Testis (tissue), 3 donors: Measurements from ENCODE around the gene GPR108. TPM values are rescaled to one million over a fixed set of nuclear protein-coding genes. Genes with fewer than 3 reads are reported as not detected.

Source experiments
- DNase-seq: peaks from one replicate; pipeline ENCODE4 v3.0.0-alpha.2; 2019
- H3K27ac ChIP-seq, 2 donors: fragments of 200-600 bp; sonication (generic); one replicate each; pipeline ENCODE4 v1.5.1; 2019
- H3K27me3 ChIP-seq: fragments of 200-600 bp; sonication (generic); one replicate; pipeline ENCODE4 v1.5.1; 2019
- H3K36me3 ChIP-seq: fragments of 200-600 bp; sonication (generic); one replicate; pipeline ENCODE4 v1.5.1; 2017; ENCODE audit warnings: low read depth; ENCODE audit errors: missing control alignments
- H3K4me1 ChIP-seq: fragments of 200-600 bp; sonication (generic); one replicate; pipeline ENCODE4 v1.5.1; 2019
- H3K4me3 ChIP-seq, 2 donors: fragments of 200-600 bp; sonication (generic); one replicate each; pipeline ENCODE4 v1.5.1; 2017 to 2019
- H3K9me3 ChIP-seq: fragments of 200-600 bp; sonication (generic); one replicate; pipeline ENCODE4 v1.5.1; 2017
- CTCF ChIP-seq, 3 experiments: fragments of 450-650 bp in 2 of 3; fragments of 200-600 bp in 1 of 3; sonication (generic) in 1 of 3; IDR thresholded peaks; one replicate each; pipeline ENCODE4 v1.5.1; 2016 to 2019; ENCODE audit warnings: antibody characterized with exemption in 3 of 3, mild to moderate bottlenecking in 2 of 3, moderate library complexity in 1 of 3
- POLR2A ChIP-seq: fragments of 450-650 bp; IDR thresholded peaks from one replicate; pipeline ENCODE4 v1.6.1; 2017; ENCODE audit warnings: antibody characterized with exemption, mild to moderate bottlenecking, moderate library complexity
- WGBS, 2 donors: methylation state at CpG; one replicate each; pipeline ENCODE4 v1.1.5; 2018; 5-methylcytosine and 5-hydroxymethylcytosine counted together
- intact Hi-C: fragments of 100-400 bp; cut with DNase I; formaldehyde crosslinking; loops from one replicate; pipeline ENCODE4 v1.15.1; 2023; ENCODE audit warnings: low total_unique reads
- polyA plus RNA-seq: library from polyadenylated mRNA; stranded (reverse); fragments of 350-450 nt; fragmentation: Illumina TruSeq; extraction: RNeasy Lipid Tissue Mini Kit (QIAGEN cat#74804); gene quantifications from one replicate; pipeline ENCODE4 v1.2.3, GENCODE V29; 2014; ENCODE audit warnings: low read depth, low replicate concordance; ENCODE audit not compliant: insufficient read depth
- total RNA-seq, 2 donors: library from RNA; depleted of rRNA; stranded (reverse); fragments of >200 nt; gene quantifications; one replicate each; pipeline ENCODE4 v1.2.3, GENCODE V29; 2016

The GPR108 gene
- total and polyA plus RNA-seq, 3 donors from 2014 or later = 61.8 to 105 (median 87.1) TPM

GRCh38 chr19:6769006-6769619 lies 31.7 kb upstream of the GPR108 start:
- intact Hi-C loops = no loop called here
- TF ChIP-seq CTCF (IDR thresholded peaks at IDR 0.05) = peak in 1 of 3 experiments; percentile 33
- no peak for TF ChIP-seq POLR2A
- Histone ChIP-seq H3K9me3 (no peaks in the 10 kb centered on the region), H3K4me3 (no peak overlapping the region), H3K36me3 (no peaks in the 10 kb centered on the region), H3K27ac (no peak overlapping the region), H3K27me3 (no peaks in the 10 kb centered on the region), H3K4me1 (no peaks in the 10 kb centered on the region)
- DNase-seq = no peak
- WGBS, 2 donors = 66 to 67% methylated on average over 11 of the region's 11 CpGs

- 64 to 65% methylated on average over 8 of the region's 8 CpGs for WGBS, 2 donors
- Histone ChIP-seq H3K9me3 (no peaks in the 10 kb centered on the region), H3K27ac (no peak overlapping the region), H3K4me3 (no peak overlapping the region), H3K36me3 (no peaks in the 10 kb centered on the region), H3K27me3 (no peaks in the 10 kb centered on the region), H3K4me1 (no peaks in the 10 kb centered on the region)
- TF ChIP-seq POLR2A (no peak), CTCF (IDR thresholded peaks at IDR 0.05) (no peak)
- intact Hi-C loops = no loop called here
- no peak for DNase-seq
These were observed 30.9 kb upstream of the GPR108 start for GRCh38 chr19:6768236-6768785.

- H3K9me3 ChIP-seq = no peaks in the 10 kb centered on the region
- no peaks in the 10 kb centered on the region for H3K27me3 ChIP-seq
- 3 to 4% methylated on average over 38 to 47 of the region's 47 CpGs for WGBS, 2 donors
- no peaks in the 10 kb centered on the region for H3K4me1 ChIP-seq
- no peaks in the 10 kb centered on the region for H3K36me3 ChIP-seq
- peak within 1 kb of the TSS; percentile 24 to 42 for H3K4me3 ChIP-seq
- no peak for TF ChIP-seq POLR2A
- TF ChIP-seq CTCF (IDR thresholded peaks at IDR 0.05) = no peak
- intact Hi-C loops = no loop called here
- no peak within 1 kb of the TSS for H3K27ac ChIP-seq
- peak; percentile 74 for DNase-seq
These were observed 30.2 kb upstream of the GPR108 start, which contains the start of gene SH2D3A for GRCh38 chr19:6767357-6768235. TSS of gene SH2D3A (minus strand) at chr19:6767435. CDS start at chr19:6763748, 3,687 bp downstream.

GRCh38 chr19:6767081-6767356 lies 29.6 kb upstream of the GPR108 start:
- DNase-seq = no peak
- 0 to 3% methylated on average over 15 of the region's 15 CpGs for WGBS, 2 donors
- peak overlapping the region; percentile 24 to 42 for H3K4me3 ChIP-seq
- no peak overlapping the region for H3K27ac ChIP-seq
- no peaks in the 10 kb centered on the region for H3K9me3 ChIP-seq
- H3K4me1 ChIP-seq = no peaks in the 10 kb centered on the region
- intact Hi-C loops = no loop called here
- TF ChIP-seq CTCF (IDR thresholded peaks at IDR 0.05) = no peak
- no peak for TF ChIP-seq POLR2A
- H3K36me3 ChIP-seq = no peaks in the 10 kb centered on the region
- H3K27me3 ChIP-seq = no peaks in the 10 kb centered on the region
